Measurements from ENCODE around the gene EIF2B4. TPM values are rescaled to one million over a fixed set of nuclear protein-coding genes. Genes with fewer than 3 reads are reported as not detected.

The EIF2B4 gene
- polyA plus RNA-seq, 1 experiment, result 42.8 TPM

GRCh38 chr2:27377618-27378095 lies 7.5 kb upstream of the EIF2B4 start:
- peaks cover 48% of the 10 kb centered on the region for H3K36me3 ChIP-seq (ENCODE audit: control insufficient read depth, insufficient read depth, low read length)
- no peak overlapping the region for H3K4me3 ChIP-seq (ENCODE audit: low read depth, low read length)
- no peak for TF ChIP-seq CTCF (IDR thresholded peaks at IDR 0.05; ENCODE audit: insufficient read depth, low read depth, low read length)
- CTCF ChIA-PET, result interaction anchor here (1.1 kb wide), 1 partner anchor 51 kb away, joined by 3 read pairs; the partner anchor contains the start of gene NRBP1
- DNase-seq (ENCODE audit: low read depth), result no peak
- no peaks in the 10 kb centered on the region for H3K27me3 ChIP-seq (ENCODE audit: control insufficient read depth, insufficient read depth, low read length)
- POLR2A ChIA-PET, result interaction anchor here (0.6 kb wide), 1 partner anchor 1656 kb away, joined by 3 read pairs; no protein-coding TSS in a partner anchor

- Histone ChIP-seq H3K4me3 (ENCODE audit: low read depth, low read length) (no peak overlapping the region), H3K27me3 (ENCODE audit: control insufficient read depth, insufficient read depth, low read length) (no peaks in the 10 kb centered on the region), H3K36me3 (ENCODE audit: control insufficient read depth, insufficient read depth, low read length) (peaks cover 48% of the 10 kb centered on the region)
- CTCF ChIA-PET, result no interaction called here
- TF ChIP-seq CTCF (IDR thresholded peaks at IDR 0.05; ENCODE audit: insufficient read depth, low read depth, low read length), result no peak
- DNase-seq (ENCODE audit: low read depth), result no peak
- POLR2A ChIA-PET, result no interaction called here
Observed at GRCh38 chr2:27376866-27377617, 6.9 kb upstream of the EIF2B4 start.

- DNase-seq (ENCODE audit: low read depth), result no peak
- no peaks in the 10 kb centered on the region for H3K27me3 ChIP-seq (ENCODE audit: control insufficient read depth, insufficient read depth, low read length)
- no peak for TF ChIP-seq CTCF (IDR thresholded peaks at IDR 0.05; ENCODE audit: insufficient read depth, low read depth, low read length)
- ChIA-PET POLR2A (no interaction called here), CTCF (no interaction called here)
- no peak overlapping the region for H3K4me3 ChIP-seq (ENCODE audit: low read depth, low read length)
- peaks cover 48% of the 10 kb centered on the region for H3K36me3 ChIP-seq (ENCODE audit: control insufficient read depth, insufficient read depth, low read length)
Observed at GRCh38 chr2:27376151-27376865, 6.2 kb upstream of the EIF2B4 start.

- no peak for DNase-seq (ENCODE audit: low read depth)
- no peaks in the 10 kb centered on the region for H3K27me3 ChIP-seq (ENCODE audit: control insufficient read depth, insufficient read depth, low read length)
- H3K36me3 ChIP-seq (ENCODE audit: control insufficient read depth, insufficient read depth, low read length), result peaks cover 48% of the 10 kb centered on the region
- no peak for TF ChIP-seq CTCF (IDR thresholded peaks at IDR 0.05; ENCODE audit: insufficient read depth, low read depth, low read length)
- no peak overlapping the region for H3K4me3 ChIP-seq (ENCODE audit: low read depth, low read length)
- POLR2A ChIA-PET, result no interaction called here
- CTCF ChIA-PET, result no interaction called here
Observed at GRCh38 chr2:27375513-27376099, 5.5 kb upstream of the EIF2B4 start.

GRCh38 chr2:27373567-27373966 lies 3.4 kb upstream of the EIF2B4 start:
- ChIA-PET CTCF (no interaction called here), POLR2A (no interaction called here)
- Histone ChIP-seq H3K36me3 (ENCODE audit: control insufficient read depth, insufficient read depth, low read length) (peaks cover 48% of the 10 kb centered on the region), H3K27me3 (ENCODE audit: control insufficient read depth, insufficient read depth, low read length) (no peaks in the 10 kb centered on the region), H3K4me3 (ENCODE audit: low read depth, low read length) (no peak overlapping the region)
- DNase-seq (ENCODE audit: low read depth), result no peak
- TF ChIP-seq CTCF (IDR thresholded peaks at IDR 0.05; ENCODE audit: insufficient read depth, low read depth, low read length), result no peak
